OCI-LY1 (cell line): ENCODE data around the gene INPP5A.

Experiments used
- EZH2 ChIP-seq: fragments of 200-600 bp; sonication (generic), shearing (Covaris generic); IDR thresholded peaks from 2 replicates; pipeline ENCODE4 v1.8.0; 2017; ENCODE audit warnings: borderline replicate concordance, mixed run types, mild to moderate bottlenecking, antibody characterized with exemption, low read length, moderate library complexity, mixed read lengths
- TF ChIP-seq, protein P1 (sequence below): fragments of 200-600 bp; sonication (generic), shearing (Covaris generic); IDR thresholded peaks from 2 replicates; pipeline ENCODE4 v1.5.1; 2017; ENCODE audit warnings: mild to moderate bottlenecking, antibody characterized with exemption, low read length, moderate library complexity, mixed read lengths

GRCh38 chr10:132757171-132757570, 219.6 kb downstream of the INPP5A start:
- TF ChIP-seq, protein P1, sequence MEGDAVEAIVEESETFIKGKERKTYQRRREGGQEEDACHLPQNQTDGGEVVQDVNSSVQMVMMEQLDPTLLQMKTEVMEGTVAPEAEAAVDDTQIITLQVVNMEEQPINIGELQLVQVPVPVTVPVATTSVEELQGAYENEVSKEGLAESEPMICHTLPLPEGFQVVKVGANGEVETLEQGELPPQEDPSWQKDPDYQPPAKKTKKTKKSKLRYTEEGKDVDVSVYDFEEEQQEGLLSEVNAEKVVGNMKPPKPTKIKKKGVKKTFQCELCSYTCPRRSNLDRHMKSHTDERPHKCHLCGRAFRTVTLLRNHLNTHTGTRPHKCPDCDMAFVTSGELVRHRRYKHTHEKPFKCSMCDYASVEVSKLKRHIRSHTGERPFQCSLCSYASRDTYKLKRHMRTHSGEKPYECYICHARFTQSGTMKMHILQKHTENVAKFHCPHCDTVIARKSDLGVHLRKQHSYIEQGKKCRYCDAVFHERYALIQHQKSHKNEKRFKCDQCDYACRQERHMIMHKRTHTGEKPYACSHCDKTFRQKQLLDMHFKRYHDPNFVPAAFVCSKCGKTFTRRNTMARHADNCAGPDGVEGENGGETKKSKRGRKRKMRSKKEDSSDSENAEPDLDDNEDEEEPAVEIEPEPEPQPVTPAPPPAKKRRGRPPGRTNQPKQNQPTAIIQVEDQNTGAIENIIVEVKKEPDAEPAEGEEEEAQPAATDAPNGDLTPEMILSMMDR = no peak
- no peak for TF ChIP-seq EZH2
